HG03280 (cell line): Measurements from ENCODE around the gene C7orf25.
"Not testable (repeated sequence)": the region's sequence is repeated elsewhere in the genome, so short reads cannot be mapped to it uniquely, and the experiment has no call there.

ENCODE experiments used
- ATAC-seq: cut with Tn5 transposase; IDR thresholded peaks from one replicate; pipeline ENCODE4 v1.9.1; 2021; ENCODE audit warnings: mild to moderate bottlenecking, moderate library complexity; ENCODE audit not compliant: unreplicated experiment

The C7orf25 gene

GRCh38 chr7:42930889-42931288 is 19.0 kb upstream of the C7orf25 start:
- no peak for ATAC-seq

- no peak for ATAC-seq
Measured at GRCh38 chr7:42929449-42929848, 17.6 kb upstream of the C7orf25 start.

- no peak for ATAC-seq
Measured at GRCh38 chr7:42928754-42929153, 16.9 kb upstream of the C7orf25 start.

- ATAC-seq = no peak
Measured at GRCh38 chr7:42926204-42926603, 14.3 kb upstream of the C7orf25 start.

- no peak for ATAC-seq
Measured at GRCh38 chr7:42925630-42926029, 13.8 kb upstream of the C7orf25 start.

GRCh38 chr7:42924223-42924838 is 12.5 kb upstream of the C7orf25 start:
- no peak for ATAC-seq

GRCh38 chr7:42922017-42922753 is 10.3 kb upstream of the C7orf25 start:
- ATAC-seq = no peak

GRCh38 chr7:42915356-42915755 is 3.5 kb upstream of the C7orf25 start:
- no peak for ATAC-seq

- ATAC-seq = no peak
Measured at GRCh38 chr7:42914421-42915045, 2.7 kb upstream of the C7orf25 start.

GRCh38 chr7:42914009-42914408 is 2.1 kb upstream of the C7orf25 start:
- no peak for ATAC-seq

- ATAC-seq = no peak
Measured at GRCh38 chr7:42913591-42913990, 1.7 kb upstream of the C7orf25 start.

GRCh38 chr7:42910306-42910705 is 1.6 kb downstream of the C7orf25 start:
- ATAC-seq = no peak

GRCh38 chr7:42907316-42907715 is 4.6 kb downstream of the C7orf25 start:
- ATAC-seq = no peak

GRCh38 chr7:42906181-42906580 is 5.7 kb downstream of the C7orf25 start:
- no peak for ATAC-seq

- ATAC-seq = no peak
Measured at GRCh38 chr7:42902331-42902730, 9.5 kb downstream of the C7orf25 start.

- ATAC-seq = no peak
Measured at GRCh38 chr7:42900842-42901241, 11.0 kb downstream of the C7orf25 start.

- ATAC-seq = no peak
Measured at GRCh38 chr7:42893346-42894240, 18.3 kb downstream of the C7orf25 start.

GRCh38 chr7:42886893-42887505 is 24.9 kb downstream of the C7orf25 start:
- no peak for ATAC-seq

GRCh38 chr7:42886129-42886528 is 25.7 kb downstream of the C7orf25 start:
- ATAC-seq = no peak

GRCh38 chr7:42885183-42885582 is 26.7 kb downstream of the C7orf25 start:
- ATAC-seq = not testable (repeated sequence)

GRCh38 chr7:42883950-42884349 is 27.9 kb downstream of the C7orf25 start:
- ATAC-seq = no peak
